Lung (tissue), 12 donors: ENCODE measurements around the gene MYO9A. TPM values are rescaled to one million over a fixed set of nuclear protein-coding genes. Genes with fewer than 3 reads are reported as not detected.
"Not testable (repeated sequence)": the region's sequence is repeated elsewhere in the genome, so short reads cannot be mapped to it uniquely, and the experiment has no call there.

ENCODE experiments used
- ATAC-seq: fragments of 200-7000 bp; cut with Tn5 transposase; one replicate; pipeline ENCODE4 v1.9.1; 2020; ENCODE audit warnings: moderate number of reproducible peaks; ENCODE audit not compliant: insufficient read depth, low FRiP score
- DNase-seq, 3 donors: peaks; one replicate each; pipeline ENCODE4 v3.0.0-alpha.2; 2013 to 2017
- H3K27ac ChIP-seq, 2 donors: one replicate each; pipeline ENCODE4 v1.5.1; 2013; ENCODE audit warnings: mild to moderate bottlenecking in 2 of 2, moderate library complexity in 2 of 2, control low read depth in 1 of 2, inconsistent platforms in 1 of 2, low read depth in 1 of 2, low read length in 1 of 2
- H3K27me3 ChIP-seq, 3 donors: one replicate each; pipeline ENCODE4 v1.5.1; 2013; ENCODE audit warnings: low read length in 2 of 3; ENCODE audit not compliant: control insufficient read depth in 3 of 3, insufficient read depth in 3 of 3
- H3K36me3 ChIP-seq, 4 donors: one replicate each; pipeline ENCODE4 v1.5.1; 2013; ENCODE audit warnings: low read length in 4 of 4, mild to moderate bottlenecking in 1 of 4, moderate library complexity in 1 of 4; ENCODE audit not compliant: control insufficient read depth in 4 of 4, insufficient read depth in 4 of 4
- H3K4me1 ChIP-seq, 5 donors: one replicate each; pipeline ENCODE4 v1.5.1; 2013; ENCODE audit warnings: low read length in 5 of 5, mild to moderate bottlenecking in 2 of 5, moderate library complexity in 1 of 5; ENCODE audit not compliant: control insufficient read depth in 5 of 5, insufficient read depth in 5 of 5
- H3K4me3 ChIP-seq: one replicate; pipeline ENCODE4 v1.5.1; 2013; ENCODE audit warnings: mild to moderate bottlenecking, control low read depth, moderate library complexity
- H3K9ac ChIP-seq, 2 donors: one replicate each; pipeline ENCODE4 v1.5.1; 2013; ENCODE audit warnings: low read length in 2 of 2, control low read depth in 1 of 2; ENCODE audit not compliant: insufficient read depth in 1 of 2
- H3K9me3 ChIP-seq, 4 donors: one replicate each; pipeline ENCODE4 v1.5.1; 2013; ENCODE audit warnings: low read length in 3 of 4, mild to moderate bottlenecking in 1 of 4, moderate library complexity in 1 of 4; ENCODE audit not compliant: control insufficient read depth in 4 of 4, insufficient read depth in 3 of 4
- WGBS, 2 donors: extraction: QIAGEN DNeasy Blood & Tissue Kit; methylation state at CpG; one replicate each; pipeline ENCODE4 v1.1.7; 2013; 5-methylcytosine and 5-hydroxymethylcytosine counted together
- polyA plus RNA-seq, 2 donors: library from polyadenylated mRNA; stranded (reverse); fragments of 200-250 nt; gene quantifications; one replicate each; pipeline ENCODE4 v1.2.1, GENCODE V29; 2013
- total RNA-seq, 2 donors: library from RNA; depleted of rRNA in 1 of 2; stranded (reverse); fragments of >200 nt in 1 of 2; gene quantifications; one replicate each; pipeline ENCODE4 v1.2.1, GENCODE V29; 2014 to 2021
- TF ChIP-seq, protein P1 (sequence below): IDR thresholded peaks from 2 replicates; pipeline ENCODE4 v1.5.1; 2012; ENCODE audit warnings: mild to moderate bottlenecking; ENCODE audit errors: control extremely low read depth, extremely low read depth
- donor health status: control.
- donor health status: control.
- donor health status: Bipolar disorder and iron deficiency.
- donor health status: healthy.
- donor health status: DM: yes; HTN: yes; CAD: no.

Gene MYO9A
- total and polyA plus RNA-seq, 4 donors, result 4.5 to 173 (median 34.4) TPM

DNA sequence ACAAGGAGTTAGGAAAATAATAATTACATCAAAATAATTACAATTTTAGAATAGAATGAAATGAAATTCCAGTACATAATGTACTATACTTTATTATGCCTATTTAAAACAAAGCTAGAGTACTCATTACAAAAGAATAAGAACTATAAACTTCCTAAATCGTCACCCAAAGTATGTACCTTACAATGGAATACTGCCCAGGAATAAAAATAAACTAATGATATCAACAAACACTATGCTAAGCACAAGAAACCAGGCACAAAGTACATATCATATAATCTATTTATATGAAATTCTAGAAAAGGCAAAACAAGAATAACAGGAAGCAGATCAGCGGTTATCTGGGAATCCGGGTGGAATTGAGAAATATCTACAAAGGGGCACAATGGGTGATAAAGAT lies 84.7 kb downstream of the MYO9A start:
- H3K27ac ChIP-seq, result no peak overlapping the region
- H3K36me3 ChIP-seq, result peaks cover 0 to 11% (median 2%) of the 10 kb centered on the region in 4 donors
- H3K9me3 ChIP-seq, result no peaks in the 10 kb centered on the region
- TF ChIP-seq, protein P1, sequence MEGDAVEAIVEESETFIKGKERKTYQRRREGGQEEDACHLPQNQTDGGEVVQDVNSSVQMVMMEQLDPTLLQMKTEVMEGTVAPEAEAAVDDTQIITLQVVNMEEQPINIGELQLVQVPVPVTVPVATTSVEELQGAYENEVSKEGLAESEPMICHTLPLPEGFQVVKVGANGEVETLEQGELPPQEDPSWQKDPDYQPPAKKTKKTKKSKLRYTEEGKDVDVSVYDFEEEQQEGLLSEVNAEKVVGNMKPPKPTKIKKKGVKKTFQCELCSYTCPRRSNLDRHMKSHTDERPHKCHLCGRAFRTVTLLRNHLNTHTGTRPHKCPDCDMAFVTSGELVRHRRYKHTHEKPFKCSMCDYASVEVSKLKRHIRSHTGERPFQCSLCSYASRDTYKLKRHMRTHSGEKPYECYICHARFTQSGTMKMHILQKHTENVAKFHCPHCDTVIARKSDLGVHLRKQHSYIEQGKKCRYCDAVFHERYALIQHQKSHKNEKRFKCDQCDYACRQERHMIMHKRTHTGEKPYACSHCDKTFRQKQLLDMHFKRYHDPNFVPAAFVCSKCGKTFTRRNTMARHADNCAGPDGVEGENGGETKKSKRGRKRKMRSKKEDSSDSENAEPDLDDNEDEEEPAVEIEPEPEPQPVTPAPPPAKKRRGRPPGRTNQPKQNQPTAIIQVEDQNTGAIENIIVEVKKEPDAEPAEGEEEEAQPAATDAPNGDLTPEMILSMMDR, result no peak
- no peak overlapping the region for H3K4me3 ChIP-seq
- DNase-seq (no peak), ATAC-seq (no peak)
- H3K4me1 ChIP-seq, result peaks cover 0 to 7% (median 0%) of the 10 kb centered on the region in 5 donors
- no peaks in the 10 kb centered on the region for H3K27me3 ChIP-seq
- no peak overlapping the region for H3K9ac ChIP-seq
- WGBS, 2 donors, result 47 to 66% methylated on average over 3 of the region's 3 CpGs

DNA sequence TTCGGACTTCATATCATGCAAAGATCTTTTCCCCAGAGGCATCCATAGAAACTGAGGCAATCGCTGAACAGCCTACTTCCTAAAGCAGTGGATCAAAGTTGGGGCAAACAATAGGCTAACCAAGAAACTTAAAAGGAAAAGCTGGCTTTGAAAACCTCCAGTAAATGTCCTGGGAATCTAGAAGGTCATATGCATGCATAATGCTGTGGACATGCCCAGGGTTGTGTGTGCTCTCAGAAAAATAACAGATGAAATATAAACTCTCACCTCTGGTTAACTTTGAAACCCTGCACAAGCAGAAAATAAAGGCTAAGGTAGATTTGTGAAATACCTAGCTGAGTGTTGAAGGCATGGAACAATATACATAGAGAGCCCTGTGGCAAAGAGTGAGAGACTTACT lies 96.3 kb downstream of the MYO9A start:
- no peaks in the 10 kb centered on the region for H3K27me3 ChIP-seq
- H3K9me3 ChIP-seq, result no peaks in the 10 kb centered on the region
- ATAC-seq (no peak), DNase-seq (no peak)
- WGBS, 2 donors, result 95% methylated on average over 2 of the region's 2 CpGs
- no peak overlapping the region for H3K27ac ChIP-seq
- no peak overlapping the region for H3K4me3 ChIP-seq
- H3K36me3 ChIP-seq, result peaks cover 0 to 15% (median 8%) of the 10 kb centered on the region in 4 donors
- TF ChIP-seq, protein P1, result no peak
- H3K9ac ChIP-seq, result no peak overlapping the region
- H3K4me1 ChIP-seq, result no peaks in the 10 kb centered on the region

- Histone ChIP-seq H3K27ac (no peak overlapping the region), H3K27me3 (no peaks in the 10 kb centered on the region), H3K9me3 (no peaks in the 10 kb centered on the region), H3K4me3 (no peak overlapping the region), H3K36me3 (peaks cover 0 to 15% (median 8%) of the 10 kb centered on the region in 4 donors), H3K4me1 (no peaks in the 10 kb centered on the region), H3K9ac (no peak overlapping the region)
- 84 to 100% methylated on average over 1 of the region's 1 CpG for WGBS, 2 donors
- DNase-seq (no peak), ATAC-seq (no peak)
- TF ChIP-seq, protein P1, result no peak
Observed at GRCh38 chr15:72020799-72021198, 97.2 kb downstream of the MYO9A start.

DNA sequence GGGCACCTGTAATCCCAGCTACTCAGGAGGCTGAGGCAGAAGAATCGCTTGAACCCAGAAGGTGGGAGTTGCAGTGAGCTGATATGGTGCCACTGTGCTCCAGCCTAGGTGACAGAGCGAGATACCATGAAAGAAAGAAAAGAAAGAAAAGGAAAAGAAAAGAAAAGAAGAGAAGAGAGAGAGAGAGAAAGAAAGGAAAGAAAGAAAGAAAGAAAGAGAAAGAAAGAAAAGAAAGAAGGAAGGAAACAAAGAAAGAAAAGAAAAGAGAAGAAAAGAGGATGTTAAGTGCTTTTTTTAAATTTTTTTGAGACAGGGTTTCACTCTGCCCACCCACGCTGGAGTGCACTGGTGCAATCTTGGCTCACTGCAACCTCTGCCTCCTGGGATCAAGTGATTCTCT lies 103.4 kb downstream of the MYO9A start:
- H3K9ac ChIP-seq, H3K4me1 ChIP-seq, DNase-seq, H3K27ac ChIP-seq, H3K9me3 ChIP-seq, H3K27me3 ChIP-seq, ATAC-seq, H3K4me3 ChIP-seq, H3K36me3 ChIP-seq: not testable (repeated sequence)
- WGBS, 2 donors, result 92 to 93% methylated on average over 3 of the region's 3 CpGs
